ACHN (cell line): Measurements from ENCODE around the gene ZSWIM6.

ENCODE experiments used
- DNase-seq: peaks from one replicate; pipeline ENCODE4 v3.0.0-alpha.2; 2015
- in situ Hi-C: cut with HindIII; loops from 2 replicates; pipeline ENCODE4 v1.10.0; 2017; ENCODE audit warnings: low sequenced_read_pairs, low pct_ligation_motif_present, low pct_unique_long_range_greater_than_20kb

Gene ZSWIM6

DNA sequence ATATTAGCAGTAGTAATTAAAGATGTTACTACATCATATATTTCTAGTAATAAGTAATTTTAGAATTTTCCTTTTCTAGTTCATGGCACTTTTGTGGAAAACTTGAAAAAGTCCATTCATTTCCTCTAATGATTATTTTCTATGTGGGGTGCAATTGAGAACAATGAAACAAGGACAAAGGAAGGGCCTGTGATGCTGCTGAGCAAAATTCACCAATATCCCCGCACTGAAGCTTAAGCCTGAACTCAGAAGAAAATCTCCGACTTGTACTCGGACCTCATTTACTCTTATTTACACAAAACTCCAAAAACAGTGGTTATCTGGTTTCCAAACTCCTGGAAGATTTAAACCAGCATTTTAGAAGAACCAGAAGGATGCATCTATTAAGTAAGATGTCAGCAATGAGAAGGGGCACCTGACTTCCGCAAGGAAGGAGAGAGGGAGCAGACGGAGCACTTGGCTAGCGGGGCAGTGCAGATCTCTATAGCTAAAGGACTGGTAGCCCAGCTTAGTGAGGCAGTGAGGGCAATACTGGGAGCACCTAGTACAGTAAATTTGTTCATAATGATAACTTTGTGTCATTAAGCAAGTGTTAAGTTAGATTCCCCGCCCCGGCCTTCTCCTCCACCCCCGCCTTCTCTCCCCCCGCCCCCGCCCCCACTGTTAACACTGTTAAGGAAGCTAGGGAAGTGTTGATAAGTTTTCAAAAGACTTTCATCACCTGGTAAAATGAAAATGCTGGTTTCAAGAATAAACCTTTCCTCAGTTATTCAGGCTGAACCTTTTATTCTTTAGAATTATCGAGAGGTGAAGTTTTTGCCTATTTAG lies 123.3 kb downstream of the ZSWIM6 start:
- in situ Hi-C loops = no loop called here

DNA sequence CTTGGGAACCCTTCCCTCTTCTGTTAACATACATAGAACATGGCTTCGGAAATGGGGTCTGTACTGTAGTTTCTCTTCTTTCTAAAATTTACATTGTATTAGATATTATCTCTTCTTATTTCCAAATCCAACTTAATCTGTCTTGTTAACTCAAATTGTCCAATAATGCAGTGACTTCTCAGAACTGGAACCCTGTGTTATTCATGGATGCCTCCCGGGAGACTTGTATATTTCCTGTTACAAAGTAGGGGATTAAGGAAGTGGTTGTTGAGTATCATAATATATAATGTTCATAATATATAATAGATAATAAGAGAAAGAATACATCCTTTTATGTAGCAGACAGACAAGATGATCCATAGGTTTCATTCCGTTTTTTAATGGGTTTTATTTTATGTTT lies 128.4 kb downstream of the ZSWIM6 start:
- no peak for DNase-seq
- in situ Hi-C loops = no loop called here

More for the DNA sequence above, 123.3 kb downstream of the ZSWIM6 start:
- DNase-seq = no peak

DNA sequence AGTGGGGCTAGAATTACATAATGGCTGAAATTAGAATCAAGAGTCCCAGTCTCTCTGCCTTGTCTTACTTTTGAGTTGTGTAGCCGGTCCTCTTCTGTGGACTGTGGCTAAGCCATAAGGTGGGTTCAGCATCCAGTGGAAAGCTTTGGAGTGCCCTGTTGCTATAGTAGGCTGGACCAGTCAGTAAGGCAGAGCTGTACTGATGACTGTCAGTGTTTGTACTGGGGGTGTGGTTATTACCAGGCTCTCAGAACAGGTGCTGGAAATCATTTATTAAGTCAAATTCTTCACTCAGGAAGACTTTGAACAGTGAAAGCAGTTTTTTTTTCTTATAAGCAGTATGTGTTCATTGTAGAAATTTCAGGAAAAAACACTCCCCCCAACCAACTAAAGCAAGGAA lies 129.4 kb downstream of the ZSWIM6 start:
- DNase-seq = no peak
- in situ Hi-C loops = no loop called here

DNA sequence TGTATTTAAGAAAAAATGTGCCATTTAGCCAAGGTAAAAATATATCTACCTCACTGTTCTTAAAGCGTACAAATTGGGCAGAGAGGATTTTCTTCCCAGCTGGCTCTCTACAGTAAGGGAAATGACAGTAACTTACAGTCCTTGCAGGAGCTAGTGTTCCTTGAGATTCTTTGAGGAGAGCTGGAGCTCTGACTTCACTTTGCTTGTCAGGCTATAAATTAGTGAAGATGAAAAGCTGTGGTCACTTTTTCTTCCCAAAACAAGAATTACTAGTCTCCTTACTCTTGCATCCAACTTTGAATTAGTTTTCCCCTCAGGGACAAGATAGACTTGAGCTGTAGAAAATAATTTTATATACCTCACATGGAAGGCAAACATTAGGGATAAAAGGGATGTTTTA lies 129.9 kb downstream of the ZSWIM6 start:
- in situ Hi-C loops = no loop called here
- no peak for DNase-seq

DNA sequence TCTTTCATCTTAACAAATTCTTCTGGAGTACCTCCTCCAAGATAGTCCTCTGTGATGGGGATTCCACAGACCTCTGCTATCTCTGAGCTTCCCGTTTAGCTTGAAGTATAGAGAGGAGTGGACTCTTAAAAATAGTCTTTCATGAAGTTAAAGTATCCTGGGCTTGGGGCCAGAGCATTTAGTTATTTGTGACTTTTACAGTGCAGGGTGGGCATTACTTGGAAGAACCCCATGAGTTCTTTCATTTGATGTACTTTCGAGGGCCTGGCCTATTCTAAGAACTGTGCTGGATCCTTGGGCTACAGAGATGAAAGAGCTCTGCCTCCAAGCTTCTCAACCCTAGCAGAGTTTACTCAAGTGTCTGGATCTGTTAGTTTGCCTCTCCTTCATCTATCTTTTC lies 131.5 kb downstream of the ZSWIM6 start:
- in situ Hi-C loops = no loop called here

DNA sequence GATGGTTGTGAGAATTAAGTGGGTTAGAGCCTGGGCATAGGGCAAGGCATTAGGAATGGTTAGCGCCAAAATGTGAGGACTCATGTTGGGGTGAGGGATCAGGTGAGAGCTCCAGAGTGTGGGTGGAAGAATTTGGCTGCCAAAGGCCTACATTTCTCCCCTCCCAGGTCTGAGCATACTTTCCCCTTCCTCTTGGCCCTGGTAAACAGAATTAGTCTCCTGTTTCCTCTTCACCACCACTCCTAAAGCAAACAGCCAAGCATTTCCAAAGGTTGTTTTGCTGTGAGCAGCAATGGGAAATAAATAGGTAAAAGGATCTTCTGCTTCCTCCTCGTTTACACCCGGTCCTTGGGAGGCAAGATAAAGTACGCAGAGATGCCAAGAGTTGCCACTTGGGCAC lies 132.5 kb downstream of the ZSWIM6 start:
- in situ Hi-C loops = no loop called here
- no peak for DNase-seq

More for the DNA sequence above, 131.5 kb downstream of the ZSWIM6 start:
- no peak for DNase-seq

DNA sequence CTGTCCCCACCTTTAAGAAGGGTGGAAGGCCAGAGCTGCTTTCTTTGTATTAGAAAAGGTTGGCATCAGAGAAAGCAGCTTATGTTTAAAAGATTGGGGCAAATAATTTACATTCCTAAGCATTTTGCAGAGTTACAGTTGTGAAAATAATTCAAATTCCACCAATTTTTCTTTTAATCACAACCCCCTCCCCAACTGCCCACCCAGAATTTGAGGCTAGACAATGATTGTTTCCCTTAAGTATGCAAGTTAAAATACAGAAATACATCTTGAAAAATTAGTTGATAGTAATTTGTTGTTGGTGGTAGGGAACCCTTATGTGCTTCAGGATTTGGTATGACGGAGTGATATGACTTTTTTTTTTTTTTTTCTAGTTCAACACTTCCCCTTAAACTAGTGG lies 133.0 kb downstream of the ZSWIM6 start:
- in situ Hi-C loops = no loop called here
- DNase-seq = no peak

DNA sequence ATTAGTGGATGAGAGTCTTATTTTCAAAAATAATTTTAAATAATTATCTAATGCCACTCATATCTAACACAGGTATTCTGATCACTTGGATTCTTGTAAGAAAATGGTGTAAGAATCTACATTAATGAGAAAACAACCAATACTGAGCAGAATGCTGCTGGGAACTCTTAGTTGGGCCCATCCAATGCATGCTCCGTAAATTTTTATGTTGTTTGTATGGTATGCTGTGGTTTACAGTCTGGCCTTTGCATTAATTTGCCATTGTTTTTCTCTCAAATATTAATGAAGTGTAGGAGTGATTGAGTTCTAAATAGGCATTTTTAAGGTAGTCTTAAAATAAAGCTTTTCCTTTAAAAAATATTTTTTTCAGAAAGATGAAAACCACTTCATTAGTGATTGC lies 133.4 kb downstream of the ZSWIM6 start:
- DNase-seq = no peak
- in situ Hi-C loops = no loop called here

DNA sequence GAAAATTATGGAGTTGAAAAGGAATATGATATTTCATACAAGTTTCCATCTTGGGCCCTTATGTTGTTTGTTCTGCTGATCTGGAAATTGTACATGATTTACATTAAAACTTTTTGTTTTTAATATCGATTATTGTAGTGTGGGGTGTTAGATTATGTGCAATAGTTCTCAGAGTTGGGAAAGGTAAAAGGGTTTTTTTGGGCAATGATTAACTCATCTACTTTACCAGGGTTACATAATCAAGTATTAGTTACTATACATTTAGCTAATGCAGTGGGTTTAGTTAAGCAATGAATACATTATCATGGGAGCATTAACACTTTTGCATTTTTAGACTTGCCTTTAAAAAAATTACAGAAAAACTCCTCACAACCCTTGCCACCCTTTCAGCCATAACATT lies 134.0 kb downstream of the ZSWIM6 start:
- no peak for DNase-seq
- in situ Hi-C loops = no loop called here

DNA sequence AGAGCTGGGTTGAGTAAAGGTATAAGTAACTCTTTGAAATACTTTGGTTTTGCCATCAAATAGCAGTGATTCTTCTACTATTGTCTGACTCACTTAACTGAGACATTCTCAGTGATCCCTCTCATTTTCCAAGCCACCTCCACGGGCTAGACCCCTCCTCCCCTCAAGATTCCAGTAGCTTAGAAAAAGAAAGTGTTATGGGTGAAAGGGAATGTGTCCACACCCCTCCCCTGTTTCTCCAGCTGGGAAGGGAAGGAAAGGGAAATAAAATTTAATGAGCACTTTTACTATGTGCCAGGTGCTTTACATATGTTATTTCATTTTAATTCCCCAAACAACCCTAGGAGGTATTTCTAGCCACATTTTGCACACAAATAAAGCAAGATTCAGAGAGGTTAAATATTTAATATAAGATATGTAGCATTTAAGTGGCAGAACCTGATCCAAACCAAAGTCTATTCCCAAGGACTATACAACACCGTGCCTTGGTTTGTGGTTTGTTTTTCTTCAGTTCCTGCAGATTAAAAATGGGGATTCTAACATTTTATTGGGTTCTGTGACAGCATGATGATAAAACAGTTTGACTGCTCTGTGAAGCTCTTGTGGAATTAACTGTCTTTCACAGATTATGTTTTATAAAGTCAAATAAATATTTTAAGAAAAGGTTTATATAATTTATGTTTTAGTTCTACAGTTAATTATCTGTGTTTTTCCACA lies 135.9 kb downstream of the ZSWIM6 start:
- in situ Hi-C loops = no loop called here
- peak; percentile 79 for DNase-seq

DNA sequence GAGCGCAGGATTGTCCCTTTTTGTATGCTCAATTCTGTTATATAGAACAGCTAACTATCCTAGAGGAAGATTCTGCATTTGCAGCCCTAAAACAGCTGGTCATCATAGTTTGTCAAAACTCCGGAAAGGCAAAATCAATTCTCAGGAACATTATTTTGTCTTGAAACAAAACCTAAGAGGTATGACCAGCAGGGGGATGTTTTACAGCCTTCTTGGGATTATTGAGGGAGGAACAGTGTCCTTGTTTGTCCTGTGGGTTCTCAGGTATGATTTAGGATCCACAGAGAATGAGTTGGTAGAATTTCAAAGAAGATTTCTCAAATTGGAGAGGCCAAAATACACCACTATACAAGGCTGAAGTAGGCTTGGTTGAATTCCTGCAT lies 136.4 kb downstream of the ZSWIM6 start:
- in situ Hi-C loops = no loop called here
- no peak for DNase-seq

DNA sequence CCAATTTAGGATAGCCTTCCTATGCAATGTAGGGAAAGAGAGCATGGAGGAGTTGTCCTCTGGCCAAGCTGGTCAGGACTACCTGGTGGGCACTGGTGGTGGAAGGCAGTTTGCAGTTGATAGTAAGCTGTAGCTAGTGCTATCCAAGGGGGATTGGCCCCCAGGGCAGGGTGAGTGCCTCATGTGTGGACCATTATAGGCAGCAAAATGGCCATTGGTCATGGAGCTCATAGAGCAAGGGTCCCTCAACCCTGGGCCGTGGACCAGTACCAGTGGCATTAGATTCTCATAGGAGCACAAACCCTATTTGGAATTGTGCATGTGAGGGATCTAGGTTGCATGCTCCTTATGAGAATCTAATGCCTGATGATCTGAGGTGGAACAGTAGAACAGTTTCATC lies 139.3 kb downstream of the ZSWIM6 start:
- in situ Hi-C loops = no loop called here
- no peak for DNase-seq

DNA sequence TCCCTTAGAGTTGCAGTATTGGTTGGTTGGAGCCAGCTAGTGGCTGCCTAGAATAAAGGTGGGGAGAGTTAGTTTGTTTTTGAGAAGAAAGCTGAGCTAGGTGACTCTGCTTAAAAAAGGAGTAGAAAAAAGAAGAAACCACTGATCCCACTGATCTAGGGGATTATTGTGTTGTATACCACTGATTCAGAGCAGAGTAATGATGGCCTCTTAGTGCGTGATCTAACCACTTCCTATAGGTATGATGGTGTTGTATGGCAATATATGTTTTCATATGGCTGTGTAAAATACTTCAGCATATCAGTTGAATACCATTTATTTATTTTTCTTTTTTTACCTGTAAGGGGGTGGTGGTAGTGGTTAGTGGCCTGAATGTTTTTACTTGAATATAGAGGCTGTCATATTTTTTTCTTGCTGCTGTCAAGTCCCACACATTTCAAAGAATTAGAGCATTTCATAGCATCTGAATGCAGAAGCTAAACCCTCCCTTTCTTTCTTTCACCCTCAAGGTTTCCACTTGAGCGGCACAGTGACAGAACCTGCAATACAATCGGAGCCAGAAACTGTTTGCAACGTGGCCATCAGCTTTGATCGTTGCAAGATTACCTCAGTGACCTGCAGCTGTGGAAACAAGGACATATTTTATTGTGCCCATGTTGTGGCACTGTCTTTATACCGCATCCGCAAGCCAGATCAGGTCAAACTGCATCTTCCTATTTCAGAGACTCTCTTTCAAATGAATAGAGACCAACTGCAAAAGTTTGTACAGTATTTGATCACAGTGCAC lies 140.3 kb downstream of the ZSWIM6 start:
- no peak for DNase-seq
- in situ Hi-C loops = no loop called here

DNA sequence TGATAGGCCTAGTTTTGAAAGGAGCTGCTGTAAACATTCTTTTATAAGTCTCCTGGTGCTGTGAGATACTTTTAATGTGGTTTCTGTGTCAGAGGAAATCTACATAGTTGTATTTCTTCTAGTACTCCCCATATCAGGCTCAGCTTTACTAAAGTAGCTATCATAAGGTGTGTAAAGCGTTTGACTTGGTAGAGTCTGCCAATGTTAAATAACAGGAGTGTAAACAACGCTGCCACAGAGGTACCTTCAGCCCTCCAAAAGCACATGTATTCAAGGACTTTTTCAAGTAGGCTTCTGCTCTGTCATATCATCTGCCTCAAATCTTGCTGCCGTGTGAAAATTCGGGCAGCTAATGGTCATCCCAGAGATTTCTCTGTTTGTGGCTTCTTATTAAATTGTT lies 142.7 kb downstream of the ZSWIM6 start:
- no peak for DNase-seq
- in situ Hi-C loops = no loop called here

DNA sequence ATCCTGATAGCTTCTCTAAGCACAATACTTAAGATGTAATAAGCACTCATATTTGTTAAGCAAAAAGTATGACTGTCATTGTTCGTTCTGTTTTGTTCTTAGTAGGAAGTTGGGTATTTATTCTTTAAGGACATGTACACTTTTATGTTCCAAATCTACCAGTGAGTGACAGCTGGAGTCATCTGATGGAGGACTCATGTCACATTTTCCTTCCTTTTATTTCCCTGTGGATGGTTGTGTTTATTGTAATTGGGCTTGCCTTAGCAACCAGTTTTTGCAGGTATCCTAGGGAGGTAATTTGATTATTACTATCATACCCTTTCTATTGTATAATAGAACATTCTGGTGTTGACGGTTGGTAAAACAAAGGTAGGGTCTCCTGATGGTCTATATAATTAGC lies 145.7 kb downstream of the ZSWIM6 start:
- in situ Hi-C loops = no loop called here
- no peak for DNase-seq

DNA sequence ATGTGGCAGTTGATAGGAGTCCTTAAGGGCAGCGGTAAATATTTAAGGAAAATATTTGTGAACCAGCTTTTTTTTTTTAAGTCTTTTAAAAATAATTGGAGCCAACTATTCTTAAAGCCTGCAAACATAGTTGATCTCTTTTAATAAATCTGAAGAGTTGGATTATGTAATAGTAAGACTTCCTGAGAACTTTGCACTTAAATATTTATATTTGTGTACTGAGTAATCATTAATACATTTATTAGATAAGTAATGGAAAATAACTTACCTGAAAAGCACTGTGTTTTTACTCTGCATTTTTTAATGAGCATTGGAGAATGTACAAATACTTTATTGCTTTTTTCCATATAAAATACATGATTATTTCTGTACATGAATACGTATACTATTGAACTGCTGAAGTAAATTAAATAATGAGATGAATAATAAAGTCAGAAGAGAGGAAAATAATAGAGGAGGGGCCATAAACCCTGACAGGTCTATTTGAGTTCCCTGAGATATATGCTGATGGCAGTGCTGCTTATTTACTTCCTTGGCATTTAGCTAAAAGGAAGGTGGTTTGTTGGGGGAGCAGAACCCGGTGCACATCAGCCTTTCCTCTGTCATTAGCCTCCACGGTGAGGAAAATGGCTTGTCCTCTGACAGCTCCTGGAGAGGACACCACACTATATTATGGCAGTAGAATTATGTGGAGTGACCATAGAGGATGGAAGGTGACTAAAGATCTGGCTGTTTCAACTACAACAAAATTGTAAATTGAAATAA lies 148.0 kb downstream of the ZSWIM6 start:
- in situ Hi-C loops = no loop called here
- no peak for DNase-seq

DNA sequence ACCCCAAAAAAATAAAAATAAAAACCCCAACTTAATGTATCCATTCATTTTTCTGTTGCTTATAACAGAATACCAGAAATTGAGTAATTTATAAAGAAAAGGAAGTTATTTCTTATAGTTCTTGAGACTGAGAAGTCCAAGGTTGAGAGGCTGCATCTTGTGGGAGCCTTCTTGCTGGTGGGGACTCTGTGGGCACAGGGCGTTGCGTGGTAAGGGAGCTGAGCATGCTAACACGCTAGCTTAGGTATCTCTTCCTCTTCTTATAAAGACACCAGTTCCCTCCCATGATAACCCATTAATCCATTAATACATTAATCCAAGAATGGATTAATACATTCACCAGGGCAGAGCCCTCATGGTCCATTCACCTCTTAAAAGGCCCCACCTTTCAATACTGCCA lies 150.9 kb downstream of the ZSWIM6 start:
- DNase-seq = no peak

DNA sequence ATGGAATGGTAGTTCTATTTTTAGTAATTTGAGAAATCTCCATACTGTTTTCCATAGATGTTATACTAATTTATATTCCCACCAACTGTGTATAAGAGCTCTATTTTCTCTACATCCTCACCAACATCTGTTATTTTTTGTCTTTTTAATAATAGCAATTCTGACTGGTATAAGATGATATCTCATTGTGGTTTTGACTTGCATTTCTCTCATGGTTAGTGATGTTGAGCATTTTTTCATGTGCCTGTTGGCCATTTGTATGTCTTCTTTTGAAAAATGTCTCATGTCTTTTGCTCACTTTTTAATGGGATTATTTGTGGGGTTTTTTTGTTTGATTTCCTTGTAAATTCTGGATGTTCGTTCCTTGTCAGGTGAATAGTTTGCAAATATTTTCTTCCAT lies 154.4 kb downstream of the ZSWIM6 start:
- in situ Hi-C loops = no loop called here
- DNase-seq = no peak

More for the DNA sequence above, 150.9 kb downstream of the ZSWIM6 start:
- in situ Hi-C loops = no loop called here

DNA sequence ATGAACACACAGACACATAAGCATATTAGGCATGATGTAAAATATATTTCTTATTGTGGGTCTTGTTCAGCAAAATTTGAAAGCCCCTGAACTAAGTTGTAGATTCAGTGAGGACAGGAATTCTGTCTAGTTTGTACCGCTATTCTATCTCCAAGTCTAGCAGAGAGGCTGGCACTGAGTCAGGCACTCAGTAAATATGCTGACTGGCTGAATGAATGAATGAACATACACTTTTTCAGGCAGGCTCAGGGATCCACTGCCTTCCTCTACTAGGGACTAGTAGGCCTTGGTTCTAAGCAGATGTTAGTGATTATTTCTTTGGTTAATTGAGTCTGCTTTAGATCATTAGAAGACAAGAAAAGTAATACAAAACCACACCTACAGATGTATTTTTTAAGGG lies 157.5 kb downstream of the ZSWIM6 start:
- in situ Hi-C loops = no loop called here
- no peak for DNase-seq
